GM19328 (cell line): Measurements from ENCODE around the gene TBL1X.
"Not testable (repeated sequence)": the region's sequence is repeated elsewhere in the genome, so short reads cannot be mapped to it uniquely, and the experiment has no call there.

ENCODE experiments used
- ATAC-seq: cut with Tn5 transposase; IDR thresholded peaks from one replicate; pipeline ENCODE4 v1.9.1; 2021; ENCODE audit warnings: mild to moderate bottlenecking, moderate library complexity; ENCODE audit not compliant: unreplicated experiment

TBL1X gene

DNA sequence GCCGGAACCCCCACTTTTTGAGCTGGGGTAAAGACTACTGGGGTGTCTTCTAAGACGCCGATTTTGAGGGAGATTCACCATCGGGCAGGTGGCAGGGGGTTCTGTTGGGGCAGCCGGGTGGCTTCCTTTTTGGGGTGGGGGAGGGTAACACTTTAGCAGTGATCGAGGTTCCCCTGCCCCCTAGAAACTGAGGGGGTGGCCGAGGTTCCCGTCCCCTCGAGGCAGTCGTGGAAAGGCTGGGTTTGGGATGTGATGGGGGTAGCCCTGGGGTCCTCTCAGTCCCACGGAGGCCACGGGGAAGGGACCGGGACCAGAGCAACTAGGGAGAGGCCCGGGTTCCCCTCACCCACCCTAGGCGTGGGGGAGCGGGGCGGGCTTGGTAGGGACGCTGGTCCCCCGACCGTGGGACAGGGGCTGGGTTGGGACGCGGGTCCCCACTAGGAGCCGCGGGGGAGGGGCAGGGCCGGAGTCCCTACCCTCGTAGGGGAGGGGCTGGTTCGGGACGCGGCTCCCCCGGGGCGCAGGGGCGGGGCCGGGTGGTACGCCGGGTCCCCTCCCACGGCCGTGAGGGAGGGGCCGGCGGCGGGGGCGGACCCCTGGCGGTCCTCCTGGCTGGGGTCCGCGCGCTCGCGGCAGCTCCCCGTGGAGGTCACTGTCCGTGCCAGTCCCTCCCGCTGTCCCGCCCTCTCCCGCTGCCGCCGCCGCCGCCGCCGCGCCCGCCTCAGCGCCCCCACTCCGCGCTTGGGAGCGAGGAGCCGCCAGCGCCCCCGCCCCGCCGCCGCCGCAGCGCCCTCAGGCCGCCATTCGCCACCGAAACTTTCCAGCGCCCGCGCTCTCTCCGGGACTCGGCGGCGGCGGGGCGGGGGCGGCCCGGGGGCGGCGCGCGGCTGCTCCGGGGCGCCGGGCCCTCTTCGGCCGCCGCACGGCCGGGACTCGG lies at the start of gene TBL1X:
TBL1X (plus strand) TSS at position 624 of the 937 bp plus-strand sequence. CDS start 188,529 bp downstream, outside the sequence.
- peak; percentile 40 for ATAC-seq

DNA sequence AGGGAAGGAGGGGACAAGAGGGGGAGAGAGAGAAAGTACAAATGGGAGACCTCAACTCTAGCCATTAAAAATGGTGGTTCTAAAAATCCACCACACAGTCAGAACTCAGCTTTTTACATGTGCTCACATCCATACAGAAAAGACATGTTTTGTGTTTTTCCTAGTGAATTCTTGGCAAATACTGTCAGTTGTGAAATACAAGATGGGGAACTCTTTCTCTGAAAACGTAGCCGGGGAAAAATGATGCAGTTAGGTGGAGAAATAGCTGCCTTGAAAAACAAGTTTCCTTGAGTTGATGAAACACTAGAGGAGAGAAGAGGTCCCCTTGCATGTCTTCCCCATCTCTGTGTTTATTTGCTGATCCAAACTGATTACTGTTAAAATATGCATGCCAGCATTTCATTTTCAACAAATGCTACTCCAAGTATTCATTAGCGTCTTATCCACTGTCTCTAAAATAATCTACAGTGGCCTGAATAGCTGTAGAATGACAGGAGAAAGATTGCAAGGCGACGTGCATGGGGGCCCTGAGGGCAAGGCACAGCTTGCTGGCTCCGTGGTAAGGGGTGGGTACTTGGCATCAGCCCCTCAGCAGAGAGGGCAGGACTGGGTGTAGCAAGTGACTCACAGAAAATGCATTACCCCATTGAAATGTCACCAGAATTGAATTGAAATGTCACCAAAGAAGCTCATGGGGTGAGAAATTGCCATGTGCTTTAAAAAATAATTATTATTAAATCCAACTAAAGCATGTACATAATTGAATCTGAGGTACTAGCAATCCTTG lies 48.1 kb upstream of the TBL1X start:
- ATAC-seq = no peak

DNA sequence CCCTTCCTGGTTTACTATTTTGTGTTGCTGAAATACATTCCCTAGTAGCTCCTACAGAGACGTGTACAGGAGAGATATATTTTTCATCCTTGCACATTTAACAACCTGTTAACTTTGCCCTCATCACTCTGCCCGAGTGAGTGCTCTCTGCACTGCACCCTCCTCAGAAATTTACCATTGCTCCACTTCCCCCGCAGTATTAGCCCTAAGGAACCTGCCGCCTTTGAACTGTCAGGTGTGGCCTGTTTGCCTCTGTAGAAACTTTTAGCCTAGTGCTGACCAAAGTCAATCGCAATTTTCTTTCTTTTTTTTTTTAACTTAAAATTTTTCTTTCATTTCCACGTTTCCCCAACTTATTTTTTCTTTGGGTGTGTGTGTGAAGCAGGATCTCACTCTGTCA lies 46.6 kb upstream of the TBL1X start:
- no peak for ATAC-seq

DNA sequence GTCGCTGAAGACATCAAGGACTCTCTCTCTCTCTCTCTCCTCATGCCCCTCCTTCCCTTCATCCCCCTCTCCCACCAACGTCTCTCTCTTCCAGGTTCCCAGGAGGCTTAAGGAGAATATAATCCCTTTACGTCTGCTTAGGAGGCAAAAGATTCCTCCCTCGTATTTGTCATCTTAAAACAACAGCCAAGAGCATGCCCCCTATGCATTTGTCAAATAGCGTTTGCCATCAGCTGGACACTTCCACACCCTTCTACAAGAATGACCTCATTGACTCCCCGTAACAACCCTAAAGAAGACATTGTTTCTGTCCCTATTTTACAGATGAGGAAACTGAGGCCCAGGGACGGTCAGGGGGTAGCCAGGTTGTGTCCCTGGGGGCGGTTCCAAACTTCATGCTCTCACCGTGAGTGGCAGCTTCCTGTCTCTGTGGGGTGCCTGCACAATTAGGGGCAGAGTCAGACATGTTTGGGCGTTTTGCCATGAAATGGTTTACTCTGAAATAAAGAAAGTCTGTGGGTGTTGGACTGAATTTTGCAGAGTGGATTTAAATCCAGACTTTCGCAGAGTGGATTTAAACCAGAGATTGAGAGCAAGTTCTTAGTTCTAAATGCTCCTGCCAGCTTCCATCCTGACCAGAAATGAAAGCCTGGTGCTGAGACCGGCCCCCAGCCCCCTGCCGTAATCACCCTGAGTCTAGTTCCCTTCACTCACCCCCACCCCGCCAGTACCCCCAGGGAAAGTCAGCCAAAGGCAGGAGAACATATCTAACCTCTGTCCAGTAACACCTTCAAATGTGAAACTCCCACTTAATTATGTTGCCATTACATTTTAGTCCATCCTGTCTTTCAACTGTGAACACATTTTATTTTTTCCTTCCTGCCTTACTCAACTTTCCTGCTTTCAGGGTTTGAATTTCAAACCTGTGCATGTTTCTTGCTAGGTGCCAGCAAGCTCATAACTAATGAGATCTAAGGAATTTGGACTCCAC lies 44.3 kb upstream of the TBL1X start:
- no peak for ATAC-seq

DNA sequence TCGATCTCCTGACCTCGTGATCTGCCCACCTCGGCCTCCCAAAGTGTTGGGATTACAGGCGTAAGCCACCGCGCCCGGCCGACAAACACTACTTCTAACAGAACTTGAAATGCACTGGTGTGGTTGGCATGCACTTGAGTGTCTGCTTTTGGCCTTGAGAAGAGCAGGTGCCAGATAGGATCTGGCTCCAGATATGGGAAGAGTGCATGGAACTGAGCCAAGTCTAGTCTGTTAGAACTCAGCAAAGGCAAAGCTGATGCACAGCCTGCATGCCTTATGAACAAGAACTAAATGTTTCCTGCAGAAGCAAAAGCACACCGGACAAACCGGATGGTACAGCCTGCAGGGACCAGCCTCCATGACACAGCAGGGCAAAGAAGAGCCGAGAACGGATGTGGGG lies 35.1 kb upstream of the TBL1X start:
- ATAC-seq = no peak

DNA sequence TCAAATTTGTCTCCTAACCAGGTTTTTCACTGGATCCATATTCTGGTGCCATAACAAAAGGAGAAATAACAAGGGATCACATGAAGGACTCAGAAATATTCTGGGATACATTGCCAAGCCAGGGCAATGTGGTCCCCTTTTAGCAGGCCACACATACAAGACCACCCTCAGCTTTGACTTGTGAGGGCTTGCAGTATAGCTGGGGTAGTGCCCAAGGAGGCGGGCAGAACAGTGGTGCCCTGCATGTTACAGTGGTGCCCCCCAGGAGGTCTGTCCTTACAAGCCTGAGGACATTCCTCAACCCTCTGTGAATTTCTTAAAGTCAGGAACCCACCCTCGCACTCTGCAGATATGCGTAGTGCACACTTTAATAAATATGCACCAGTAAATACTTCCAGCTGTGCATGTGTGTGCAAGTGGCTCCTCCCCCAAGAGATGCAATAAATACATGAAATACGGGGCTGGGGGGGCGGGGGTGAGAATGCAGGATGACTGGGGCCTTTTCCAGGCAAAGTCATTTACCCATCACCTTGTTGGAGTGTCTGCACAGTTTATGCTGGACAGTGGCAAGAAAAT lies 34.4 kb upstream of the TBL1X start:
- ATAC-seq = no peak

DNA sequence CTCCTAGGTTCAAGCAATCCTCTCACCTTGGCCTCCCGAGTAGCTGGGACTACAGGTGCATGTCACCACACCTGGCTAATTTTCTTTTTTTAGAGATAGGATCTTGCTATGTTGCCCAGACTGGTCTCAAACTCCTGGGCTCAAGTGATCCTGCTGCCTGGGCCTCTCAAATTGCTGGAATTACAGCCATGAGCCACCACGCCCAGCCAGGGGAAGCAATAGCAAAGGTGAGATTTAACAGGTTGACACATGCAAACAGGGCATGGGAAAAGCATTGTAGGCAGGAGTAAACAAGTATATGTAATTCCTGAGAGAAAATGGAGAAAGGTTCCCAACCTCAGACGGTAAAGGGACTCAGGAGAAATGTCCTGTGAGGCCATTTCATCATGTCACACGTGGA lies 33.6 kb upstream of the TBL1X start:
- ATAC-seq = no peak

DNA sequence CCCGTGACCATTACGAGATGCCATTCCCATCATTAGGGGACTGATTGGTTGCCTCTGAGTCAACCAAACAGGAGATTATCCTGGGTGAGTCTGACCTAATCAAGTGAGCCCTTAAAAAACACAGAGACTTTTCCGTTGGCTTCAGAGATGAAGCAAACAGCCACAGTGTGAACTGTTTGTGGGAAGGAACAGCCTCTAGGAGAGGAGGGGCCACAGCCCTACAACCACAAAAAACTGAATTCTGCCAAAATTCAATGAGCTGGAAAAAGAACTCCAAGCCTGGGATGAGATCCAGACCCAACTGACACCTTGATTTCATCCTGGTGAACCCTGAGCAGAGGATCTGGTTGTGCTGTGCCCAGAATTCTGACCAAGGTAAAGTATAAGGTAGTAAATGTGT lies 31.3 kb upstream of the TBL1X start:
- ATAC-seq = no peak

DNA sequence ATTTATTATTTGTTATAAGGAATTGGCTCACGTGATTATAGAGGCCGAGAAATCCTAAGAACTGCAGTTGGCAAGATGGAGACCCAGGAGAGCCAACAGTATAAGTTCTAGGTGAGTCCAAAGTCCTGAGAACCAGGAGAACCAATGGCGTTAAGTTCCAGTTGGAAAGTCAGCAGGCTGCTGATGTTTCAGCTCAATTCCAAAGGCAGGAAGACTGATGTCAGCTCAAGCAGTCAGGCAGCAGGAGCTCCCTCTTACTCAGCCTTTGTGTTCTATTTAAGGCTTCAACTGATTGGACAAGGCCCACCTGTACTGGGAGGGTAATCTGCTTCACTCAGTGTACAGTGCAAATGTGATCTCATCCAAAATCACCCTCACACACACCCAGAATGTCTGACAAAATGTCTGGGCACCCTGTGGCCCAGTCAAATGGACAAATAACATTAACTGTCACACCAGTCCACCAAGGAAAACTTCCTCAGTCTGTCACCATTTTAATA lies 30.8 kb upstream of the TBL1X start:
- ATAC-seq = no peak

DNA sequence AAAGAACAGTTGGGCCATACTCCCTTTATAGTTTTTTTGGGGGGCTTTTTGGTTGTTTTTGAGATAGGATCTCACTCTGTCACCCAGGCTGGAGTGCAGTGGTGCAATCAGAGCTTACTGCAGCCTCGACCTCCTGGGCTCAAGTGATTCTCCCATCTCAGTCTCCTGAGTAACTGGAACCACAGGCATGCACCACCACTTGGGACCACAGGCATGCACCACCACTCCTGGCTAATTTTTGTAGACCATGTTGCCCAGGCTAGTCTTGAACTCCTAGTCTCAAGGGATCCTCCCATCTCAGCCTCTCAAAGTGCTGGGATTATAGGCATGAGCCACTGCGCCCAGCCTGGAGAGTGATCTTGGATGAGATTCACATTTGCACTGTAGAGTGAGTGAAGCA lies 29.8 kb upstream of the TBL1X start:
- not testable (repeated sequence) for ATAC-seq

DNA sequence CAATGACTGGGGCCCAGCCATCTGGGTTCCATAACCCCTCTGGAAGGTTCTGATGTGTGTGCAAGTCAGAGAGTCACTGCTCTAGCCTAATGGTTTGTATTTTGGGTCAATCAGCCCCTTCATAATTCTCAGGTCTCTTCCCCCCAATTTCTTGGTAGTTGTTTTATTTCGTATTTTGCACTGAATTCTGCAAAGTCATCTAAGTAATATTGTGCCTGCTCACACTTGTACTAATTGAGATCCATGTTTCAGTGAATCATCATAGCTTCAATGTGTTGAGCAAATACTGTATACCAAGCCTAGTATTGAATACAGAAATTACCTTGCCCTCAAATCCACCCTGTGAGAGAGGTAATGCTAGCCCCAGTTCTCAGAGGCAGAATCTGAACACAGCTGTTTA lies 28.0 kb upstream of the TBL1X start:
- ATAC-seq = no peak

DNA sequence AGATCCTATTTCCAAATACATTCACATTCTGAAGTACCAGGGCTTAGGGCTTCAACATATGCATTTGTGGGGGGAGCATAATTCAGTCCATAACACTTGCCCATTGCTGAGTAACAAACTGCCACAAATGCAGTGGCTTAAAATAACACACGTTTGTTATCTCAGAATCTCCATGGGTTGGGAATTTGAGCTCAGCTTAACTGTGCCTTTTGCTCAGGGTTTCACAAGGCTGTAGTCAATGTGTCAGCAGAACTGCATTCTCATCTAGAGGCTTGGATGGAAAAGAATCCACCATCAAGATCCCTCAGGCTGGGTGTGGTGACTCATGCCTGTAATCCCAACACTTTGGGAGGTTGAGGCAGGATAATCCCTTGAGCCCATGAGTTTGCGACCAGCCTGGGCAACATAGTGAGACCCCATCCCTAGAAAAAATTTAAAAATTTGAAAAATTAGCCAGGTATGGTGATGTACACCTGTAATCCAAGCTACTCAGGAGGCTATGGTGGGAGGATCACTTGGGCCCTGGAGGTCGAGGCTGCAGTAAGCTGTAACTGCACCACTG lies 25.8 kb upstream of the TBL1X start:
- ATAC-seq = no peak

DNA sequence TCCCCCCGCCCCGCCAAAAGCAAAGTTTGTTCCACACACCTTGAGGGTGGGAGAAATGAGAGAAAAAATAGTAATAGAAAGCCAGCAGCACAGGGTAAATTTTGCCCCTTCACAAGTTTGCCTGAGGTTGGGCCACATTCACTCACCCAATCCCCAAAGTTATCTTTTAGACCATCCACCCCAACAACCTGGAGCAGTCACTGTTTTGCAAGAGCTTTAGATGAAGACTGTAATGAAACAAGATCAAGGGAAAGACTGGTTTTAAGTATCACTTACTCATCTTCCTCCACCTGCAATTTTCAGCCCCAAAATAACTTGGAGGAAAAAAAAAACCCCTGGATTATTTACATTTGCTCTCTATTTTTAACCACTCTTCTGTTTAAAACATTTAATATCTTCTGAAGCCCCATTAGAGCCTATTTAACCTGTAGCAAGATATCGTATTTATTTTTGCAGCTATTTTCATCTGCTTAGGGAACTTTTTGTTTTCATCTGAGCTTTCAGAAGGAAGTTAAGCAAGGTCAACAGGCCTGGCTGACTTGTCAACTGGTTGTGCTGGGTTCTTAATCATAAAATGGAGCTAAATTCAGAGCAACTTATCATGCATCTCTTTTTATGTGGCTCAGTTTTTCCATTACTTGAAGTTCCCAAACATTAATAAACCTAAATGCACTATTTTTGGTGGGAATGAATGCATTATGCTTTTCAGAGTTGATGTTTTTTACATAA lies 24.6 kb upstream of the TBL1X start:
- ATAC-seq = no peak

DNA sequence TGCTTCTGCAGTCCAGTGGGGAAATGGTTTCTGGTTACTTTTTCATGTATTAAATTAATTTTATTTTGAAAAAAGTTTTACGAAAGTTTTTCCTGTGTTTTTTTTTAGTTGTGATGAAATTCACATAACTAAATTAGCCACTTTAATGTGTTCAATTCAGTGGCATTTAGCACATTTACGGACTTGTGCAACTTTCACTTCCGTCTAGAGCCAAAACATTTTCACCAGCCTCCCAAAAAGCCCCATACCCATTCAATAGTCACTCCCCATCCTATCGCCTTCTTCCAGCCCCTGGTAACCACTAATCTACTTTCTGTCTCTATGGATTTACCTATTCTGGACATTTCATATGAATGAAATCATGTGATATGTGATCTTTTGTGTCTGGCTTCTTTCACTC lies 22.8 kb upstream of the TBL1X start:
- ATAC-seq = no peak

DNA sequence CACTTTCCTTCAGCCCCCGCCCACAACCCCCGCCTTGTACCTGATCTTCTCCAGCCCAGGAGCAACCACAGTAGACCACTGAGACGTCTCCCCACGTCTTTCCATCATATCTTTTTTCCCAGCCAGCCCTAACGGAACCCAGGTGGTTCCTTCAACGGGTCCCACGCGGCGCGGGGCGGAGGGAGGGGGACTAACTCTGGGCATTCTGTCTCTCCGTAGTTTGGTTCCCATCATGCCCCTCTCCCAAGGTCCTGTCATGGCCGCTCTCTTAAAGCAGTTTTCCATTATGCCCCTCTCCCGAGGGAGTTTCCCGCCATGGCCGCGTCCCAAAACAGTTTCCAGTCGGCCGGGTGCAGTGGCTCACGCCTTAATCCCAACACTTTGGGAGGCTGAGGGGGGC lies 21.5 kb upstream of the TBL1X start:
- ATAC-seq = no peak

DNA sequence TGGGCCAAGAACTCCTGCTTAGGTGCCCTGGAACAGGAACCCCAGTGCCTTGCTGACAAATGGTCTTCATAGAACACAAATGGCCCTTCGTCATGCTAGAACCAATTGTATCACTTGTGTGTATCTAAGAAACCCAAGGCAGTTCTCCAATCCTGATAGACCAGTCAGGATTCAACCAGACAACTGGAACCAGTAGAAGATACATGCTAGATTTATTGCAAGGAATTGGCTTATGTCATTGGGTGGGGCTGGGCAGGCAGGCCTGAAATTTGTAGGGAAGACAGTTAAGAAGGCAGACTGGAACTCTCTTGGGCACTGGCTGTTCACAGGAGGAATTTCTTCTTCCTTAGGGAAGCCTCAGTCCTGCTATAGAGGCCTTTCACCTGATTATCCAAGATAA lies 17.0 kb upstream of the TBL1X start:
- ATAC-seq = no peak

DNA sequence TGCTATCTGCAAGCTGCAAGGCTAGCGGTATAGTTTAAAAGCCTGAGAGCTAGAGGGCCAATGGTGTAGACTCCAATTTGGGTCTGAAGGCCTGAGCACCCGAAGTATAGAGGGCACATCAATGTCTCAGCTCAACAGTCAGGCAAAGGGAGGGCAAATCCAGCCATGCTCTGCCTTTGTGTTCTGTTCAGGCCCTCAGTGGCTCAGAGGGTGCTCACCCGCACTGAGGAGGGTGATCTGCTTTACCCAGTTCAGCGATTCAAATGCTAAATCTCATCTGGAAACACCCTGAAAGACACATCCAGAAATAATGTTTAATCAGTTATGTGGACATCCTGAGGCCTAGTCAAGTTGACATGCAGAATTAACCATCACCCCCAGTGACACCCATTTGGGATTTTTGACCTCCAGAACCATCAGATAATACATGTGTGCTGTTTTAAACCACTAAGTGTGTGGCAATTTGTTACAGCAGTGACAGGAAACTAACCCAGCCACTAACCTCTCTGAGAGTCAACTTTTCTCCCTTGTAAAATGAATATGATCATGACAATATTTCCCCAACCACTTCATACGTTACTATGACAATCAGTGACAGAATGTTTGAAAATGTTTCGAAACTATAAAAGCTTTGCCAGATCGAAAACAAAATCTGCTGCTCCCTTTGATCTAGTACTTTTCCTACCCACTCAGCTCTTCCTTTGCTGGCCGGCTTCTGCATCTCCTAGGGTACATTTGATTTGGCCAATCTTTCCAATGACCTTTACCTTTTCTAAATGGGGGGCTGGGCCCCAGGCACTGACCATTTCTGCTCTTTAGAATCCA lies 8.4 kb upstream of the TBL1X start:
- ATAC-seq = no peak

DNA sequence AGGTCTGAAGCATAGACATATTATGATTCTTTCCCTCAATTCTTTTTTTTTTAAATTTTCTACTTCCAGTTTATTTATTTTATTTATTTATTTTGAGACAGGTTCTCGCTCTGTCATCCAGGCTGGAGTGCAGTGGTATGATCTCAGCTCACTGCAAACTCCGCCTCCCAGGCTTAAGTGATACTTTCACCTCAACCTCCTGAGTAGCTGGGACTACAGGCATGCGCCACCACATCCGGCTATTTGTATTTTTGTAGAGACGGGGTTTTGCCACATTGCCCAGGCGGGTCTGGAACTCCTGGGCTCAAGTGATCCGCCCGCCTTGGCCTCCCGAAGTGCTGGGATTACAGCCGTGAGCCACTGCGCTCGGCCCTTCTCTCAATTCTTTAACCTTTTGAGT lies 6.8 kb upstream of the TBL1X start:
- not testable (repeated sequence) for ATAC-seq
